Measurements from ENCODE around the gene TAF1C.

GRCh38 chr16:84141143-84141670 is 45.6 kb downstream of the TAF1C start:
- no peak for TF ChIP-seq CTCF (IDR thresholded peaks at IDR 0.05)
- no peak for TF ChIP-seq POLR2A (IDR thresholded peaks at IDR 0.05)

Data from thyroid gland (tissue), 4 donors.